BE2C (cell line): ENCODE data around the gene RASSF8.

Experiments used
- DNase-seq: peaks from one replicate; pipeline ENCODE4 v3.0.0-alpha.2; 2020
- H3K27me3 ChIP-seq: fragments of 250-450 bp; sonication (Bioruptor Pico); 2 replicates; pipeline ENCODE4 v1.5.1; 2020; ENCODE audit warnings: mild to moderate bottlenecking
- H3K36me3 ChIP-seq: fragments of 250-450 bp; sonication (Bioruptor Pico); 2 replicates; pipeline ENCODE4 v1.5.1; 2020; ENCODE audit warnings: mild to moderate bottlenecking
- H3K4me1 ChIP-seq: fragments of 250-450 bp; sonication (Bioruptor Pico); 2 replicates; pipeline ENCODE4 v1.5.1; 2020
- H3K4me3 ChIP-seq: 2 replicates; pipeline ENCODE4 v1.5.1; 2011; ENCODE audit warnings: low read depth, low read length
- H3K9me3 ChIP-seq: fragments of 250-450 bp; sonication (Bioruptor Pico); 2 replicates; pipeline ENCODE4 v1.5.1; 2020
- CTCF ChIP-seq: IDR thresholded peaks from 2 replicates; pipeline ENCODE4 v1.5.1; 2012; ENCODE audit warnings: mild to moderate bottlenecking, low read depth, low read length

Gene RASSF8

GRCh38 chr12:26046203-26046602 is 87.7 kb downstream of the RASSF8 start:
- no peaks in the 10 kb centered on the region; the same call in 1 of the 2 replicates for H3K4me1 ChIP-seq
- no peaks in the 10 kb centered on the region for H3K27me3 ChIP-seq
- H3K9me3 ChIP-seq = no peaks in the 10 kb centered on the region
- H3K4me3 ChIP-seq = no peak overlapping the region
- TF ChIP-seq CTCF = no peak
- no peak for DNase-seq
- no peaks in the 10 kb centered on the region for H3K36me3 ChIP-seq

GRCh38 chr12:26046906-26047305 is 88.4 kb downstream of the RASSF8 start:
- Histone ChIP-seq H3K4me3 (no peak overlapping the region), H3K36me3 (no peaks in the 10 kb centered on the region), H3K9me3 (no peaks in the 10 kb centered on the region), H3K4me1 (no peaks in the 10 kb centered on the region; the same call in 1 of the 2 replicates), H3K27me3 (no peaks in the 10 kb centered on the region)
- no peak for DNase-seq
- no peak for TF ChIP-seq CTCF

GRCh38 chr12:26047401-26048226 is 89.1 kb downstream of the RASSF8 start:
- no peak for DNase-seq
- no peaks in the 10 kb centered on the region for H3K36me3 ChIP-seq
- TF ChIP-seq CTCF = no peak
- H3K4me3 ChIP-seq = no peak overlapping the region
- H3K9me3 ChIP-seq = no peaks in the 10 kb centered on the region
- no peaks in the 10 kb centered on the region for H3K27me3 ChIP-seq
- H3K4me1 ChIP-seq = no peaks in the 10 kb centered on the region; the same call in 1 of the 2 replicates

- H3K4me1 ChIP-seq = no peaks in the 10 kb centered on the region
- TF ChIP-seq CTCF = no peak
- no peaks in the 10 kb centered on the region for H3K27me3 ChIP-seq
- no peaks in the 10 kb centered on the region for H3K36me3 ChIP-seq
- DNase-seq = no peak
- no peaks in the 10 kb centered on the region; the same call in 1 of the 2 replicates for H3K9me3 ChIP-seq
- H3K4me3 ChIP-seq = no peak overlapping the region
These were observed 94.2 kb downstream of the RASSF8 start for GRCh38 chr12:26052652-26053051.

- no peaks in the 10 kb centered on the region for H3K4me1 ChIP-seq
- no peak overlapping the region for H3K4me3 ChIP-seq
- H3K36me3 ChIP-seq = no peaks in the 10 kb centered on the region
- no peaks in the 10 kb centered on the region; the same call in 1 of the 2 replicates for H3K9me3 ChIP-seq
- no peak for TF ChIP-seq CTCF
- H3K27me3 ChIP-seq = no peaks in the 10 kb centered on the region
- no peak for DNase-seq
These were observed 95.9 kb downstream of the RASSF8 start for GRCh38 chr12:26054383-26054782.

GRCh38 chr12:26055087-26055486 is 96.6 kb downstream of the RASSF8 start:
- TF ChIP-seq CTCF = no peak
- H3K36me3 ChIP-seq = no peaks in the 10 kb centered on the region
- no peak for DNase-seq
- H3K9me3 ChIP-seq = no peaks in the 10 kb centered on the region; the same call in 1 of the 2 replicates
- no peaks in the 10 kb centered on the region for H3K27me3 ChIP-seq
- H3K4me1 ChIP-seq = no peaks in the 10 kb centered on the region
- H3K4me3 ChIP-seq = no peak overlapping the region
